Hair follicular keratinocyte (primary cell): Measurements from ENCODE around the gene PTPN7. TPM values are rescaled to one million over a fixed set of nuclear protein-coding genes. Genes with fewer than 3 reads are reported as not detected.

Source experiments
- total RNA-seq: library from RNA; depleted of rRNA; stranded (reverse); fragments of >200 nt; gene quantifications from 2 replicates; pipeline ENCODE4 v1.2.3, GENCODE V29; 2015

Gene PTPN7
- not detected in 2 replicates for total RNA-seq

DNA sequence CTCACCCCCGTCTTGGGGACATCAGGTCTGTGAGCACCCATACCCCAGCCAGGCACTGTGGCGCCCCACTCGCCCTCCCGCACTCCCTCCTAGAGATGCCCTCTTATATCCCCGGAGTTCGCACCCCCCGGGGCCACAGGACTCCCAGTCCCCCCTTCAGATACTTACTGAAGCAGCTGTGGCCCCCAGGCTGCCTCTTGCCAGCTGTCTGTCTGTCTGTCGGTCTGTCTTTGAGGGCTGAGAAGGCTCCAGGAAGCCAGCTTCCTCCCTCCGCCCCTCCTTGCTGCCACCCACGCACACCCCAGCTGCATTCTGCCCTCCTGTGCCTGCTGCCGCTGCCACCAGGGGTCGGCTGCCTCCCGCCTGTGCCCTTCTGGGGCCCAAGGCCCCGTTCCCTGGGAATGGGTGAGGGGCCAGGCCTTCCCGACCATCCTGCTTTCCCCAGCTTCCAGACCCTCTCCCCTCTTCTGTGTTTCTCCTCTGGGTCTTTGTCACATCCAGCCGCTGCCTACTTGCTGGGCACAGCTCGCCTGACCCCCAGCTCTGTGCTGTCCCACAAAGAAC is at the start of gene PTPN7:
PTPN7 (minus strand) TSS at position 226 of the 564 bp plus-strand sequence. CDS start 1,200 bp downstream, outside the sequence.

DNA sequence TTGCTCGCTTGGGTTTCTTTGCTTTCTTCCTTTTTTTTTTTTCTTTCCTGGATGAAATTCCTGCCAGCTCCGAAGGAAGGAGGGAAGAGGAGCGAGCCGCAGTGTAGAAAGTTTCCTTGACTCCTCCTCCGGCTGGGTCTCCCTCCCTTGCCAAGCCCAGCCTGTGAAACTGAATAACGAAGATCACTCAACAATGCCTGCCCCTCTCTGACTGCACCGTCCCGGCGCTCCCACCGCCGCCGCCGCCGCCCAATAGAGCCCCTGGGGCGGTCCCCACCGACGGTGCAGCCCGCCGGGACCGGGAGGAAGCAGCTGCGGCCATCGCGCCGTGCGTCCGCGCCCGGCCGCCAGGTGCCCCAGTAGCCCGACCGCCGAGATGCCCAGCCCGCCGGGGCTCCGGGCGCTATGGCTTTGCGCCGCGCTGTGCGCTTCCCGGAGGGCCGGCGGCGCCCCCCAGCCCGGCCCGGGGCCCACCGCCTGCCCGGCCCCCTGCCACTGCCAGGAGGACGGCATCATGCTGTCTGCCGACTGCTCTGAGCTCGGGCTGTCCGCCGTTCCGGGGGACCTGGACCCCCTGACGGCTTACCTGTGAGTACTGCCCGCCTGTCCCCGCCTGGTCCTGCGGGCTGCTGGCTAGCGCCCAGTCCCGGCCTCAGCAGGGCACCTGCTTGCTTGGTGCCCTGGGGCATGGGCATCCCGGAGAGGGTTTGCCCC is 33.4 kb upstream of the PTPN7 start, which contains the start of gene LGR6:
LGR6 (plus strand) TSS at position 186 of the 714 bp plus-strand sequence; CDS start at position 377, 191 bp downstream.

DNA sequence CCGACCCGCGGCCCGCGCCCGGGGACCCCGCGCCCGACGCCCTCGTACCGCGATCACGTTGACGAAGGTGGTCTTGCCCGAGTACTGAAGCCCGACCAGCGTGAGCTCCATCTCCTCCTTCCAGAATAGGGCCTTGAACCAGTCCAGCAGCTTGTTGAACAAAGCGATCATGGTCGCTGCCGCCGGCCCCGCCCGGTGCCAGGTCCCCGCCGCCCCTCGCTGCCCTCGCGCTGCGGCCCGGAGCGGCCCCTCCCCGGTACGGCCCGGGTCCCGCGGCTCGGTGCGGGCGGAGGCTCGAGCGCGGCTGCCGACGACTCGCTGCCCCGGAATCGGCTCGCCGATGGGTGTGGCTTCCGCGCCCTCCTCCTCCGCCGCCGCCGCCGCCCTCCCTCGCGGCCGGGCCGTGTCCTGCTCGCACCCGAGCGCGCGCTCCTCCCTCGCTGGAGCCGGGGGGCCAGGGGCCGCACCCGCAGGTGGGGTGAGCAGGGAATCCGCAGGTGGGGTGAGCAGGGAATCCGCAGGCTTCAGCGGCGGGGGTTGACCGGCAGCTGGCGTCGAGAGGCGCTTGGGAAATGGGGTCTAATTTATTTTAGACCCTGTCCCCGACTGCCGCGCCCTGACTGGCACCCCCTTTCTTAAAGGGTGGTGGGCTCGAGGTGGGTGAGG is 15.9 kb downstream of the PTPN7 start, which contains the start of gene ARL8A:
ARL8A (minus strand) TSS at position 336 of the 666 bp plus-strand sequence; CDS start at position 171, 165 bp downstream.

GRCh38 chr1:202122639-202123335 is 37.6 kb downstream of the PTPN7 start, which contains the start of gene GPR37L1:
TSS of gene GPR37L1 (plus strand) at chr1:202122917. CDS start at chr1:202122964, 47 bp downstream.

Other genes with a start within 250 kb of the PTPN7 start
- gene LMOD1, start 214.1 kb downstream of the PTPN7 start, total RNA-seq = 0.08 TPM in 1 of 2 replicates, not detected in the other
- 50.1 and 69.7 TPM in 2 replicates for gene TIMM17A, start 205.1 kb downstream of the PTPN7 start, total RNA-seq
- gene RNPEP, start 178.0 kb downstream of the PTPN7 start, total RNA-seq = 81.5 and 96.3 TPM in 2 replicates
- gene ELF3, start 150.0 kb downstream of the PTPN7 start, total RNA-seq = 0.62 TPM in 1 of 2 replicates, not detected in the other
- gene GPR37L1, start 37.7 kb downstream of the PTPN7 start, total RNA-seq = not detected in 2 replicates
- 25.4 and 32.6 TPM in 2 replicates for gene ARL8A, start 15.9 kb downstream of the PTPN7 start, total RNA-seq
- 0.04 and 0.16 TPM in 2 replicates for gene LGR6, start 33.2 kb upstream of the PTPN7 start, total RNA-seq
- gene UBE2T, start 181.3 kb upstream of the PTPN7 start, total RNA-seq = 42.3 and 91.0 TPM in 2 replicates
- 3.6 and 5.7 TPM in 2 replicates for gene PPP1R12B, start 188.1 kb upstream of the PTPN7 start, total RNA-seq